Dedifferentiated amniotic fluid mesenchymal stem cell (primary cell): Measurements from ENCODE around the gene SLC24A4.
"Not testable (repeated sequence)": the region's sequence is repeated elsewhere in the genome, so short reads cannot be mapped to it uniquely, and the experiment has no call there.

Experiments used
- DNase-seq: peaks from one replicate; pipeline ENCODE4 v3.0.0-alpha.2; 2016; ENCODE audit errors: extremely low spot score

Gene SLC24A4

GRCh38 chr14:92369097-92369496 is 46.1 kb downstream of the SLC24A4 start:
- no peak for DNase-seq

- DNase-seq = no peak
These were observed 49.3 kb downstream of the SLC24A4 start for GRCh38 chr14:92372230-92372629.

- DNase-seq = peak; percentile 22
These were observed 50.4 kb downstream of the SLC24A4 start for GRCh38 chr14:92373336-92373735.

GRCh38 chr14:92380131-92380530 is 57.2 kb downstream of the SLC24A4 start:
- no peak for DNase-seq

GRCh38 chr14:92380582-92380981 is 57.6 kb downstream of the SLC24A4 start:
- DNase-seq = no peak

GRCh38 chr14:92382677-92383076 is 59.7 kb downstream of the SLC24A4 start:
- DNase-seq = no peak

- DNase-seq = no peak
These were observed 60.8 kb downstream of the SLC24A4 start for GRCh38 chr14:92383805-92384204.

- DNase-seq = no peak
These were observed 61.6 kb downstream of the SLC24A4 start for GRCh38 chr14:92384461-92385133.

GRCh38 chr14:92385561-92385960 is 62.6 kb downstream of the SLC24A4 start:
- no peak for DNase-seq

GRCh38 chr14:92386165-92386564 is 63.2 kb downstream of the SLC24A4 start:
- DNase-seq = no peak

- DNase-seq = no peak
These were observed 63.7 kb downstream of the SLC24A4 start for GRCh38 chr14:92386637-92387036.

GRCh38 chr14:92387578-92387977 is 64.6 kb downstream of the SLC24A4 start:
- no peak for DNase-seq

- DNase-seq = no peak
These were observed 66.7 kb downstream of the SLC24A4 start for GRCh38 chr14:92389598-92390158.

GRCh38 chr14:92391726-92392125 is 68.8 kb downstream of the SLC24A4 start:
- no peak for DNase-seq

GRCh38 chr14:92392711-92393110 is 69.7 kb downstream of the SLC24A4 start:
- DNase-seq = no peak

- peak; percentile 43 for DNase-seq
These were observed 74.4 kb downstream of the SLC24A4 start for GRCh38 chr14:92397150-92397952.

GRCh38 chr14:92397953-92398564 is 75.1 kb downstream of the SLC24A4 start:
- DNase-seq = no peak

GRCh38 chr14:92398888-92399636 is 76.1 kb downstream of the SLC24A4 start:
- DNase-seq = no peak

- DNase-seq = no peak
These were observed 77.8 kb downstream of the SLC24A4 start for GRCh38 chr14:92400579-92401444.

GRCh38 chr14:92401561-92401960 is 78.6 kb downstream of the SLC24A4 start:
- DNase-seq = no peak

GRCh38 chr14:92402500-92402899 is 79.5 kb downstream of the SLC24A4 start:
- DNase-seq = not testable (repeated sequence)
